NT2/D1 (cell line): Measurements from ENCODE around the gene PPIE.

Experiments
- SUZ12 ChIP-seq: IDR thresholded peaks from 2 replicates; pipeline ENCODE4 v1.6.1; 2011; ENCODE audit not compliant: insufficient read length, insufficient read depth; ENCODE audit errors: extremely low read depth
- YY1 ChIP-seq: IDR thresholded peaks from 2 replicates; pipeline ENCODE4 v1.6.1; 2011; ENCODE audit not compliant: insufficient read length, insufficient read depth

DNA sequence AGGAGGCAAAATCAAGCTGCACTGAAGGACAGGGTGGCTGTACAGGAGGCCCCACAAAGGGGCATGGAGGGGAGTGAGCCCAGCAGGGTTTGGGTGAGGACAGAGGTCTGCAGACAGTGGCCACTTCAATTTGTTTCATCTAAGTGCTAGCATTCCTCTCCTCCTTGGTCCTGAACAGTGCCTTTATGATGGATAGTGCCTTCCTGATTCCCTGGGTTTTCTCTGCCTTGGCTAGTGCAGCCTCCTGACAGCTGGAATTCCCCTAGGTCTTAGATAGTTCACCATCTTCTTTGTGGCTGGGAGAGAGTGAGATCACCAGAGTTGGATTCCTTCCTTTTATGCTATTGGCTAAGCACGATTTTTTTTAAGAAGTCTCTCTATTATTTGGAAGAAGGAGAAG, 43.7 kb upstream of the PPIE start:
- TF ChIP-seq YY1 (no peak), SUZ12 (peak; percentile 40)
